ENCODE data around the gene ATP6V0B. TPM values are rescaled to one million over a fixed set of nuclear protein-coding genes. Genes with fewer than 3 reads are reported as not detected.

ATP6V0B gene
- total RNA-seq, 2 experiments from 2014 or later = 42.9 to 47.0 TPM

DNA sequence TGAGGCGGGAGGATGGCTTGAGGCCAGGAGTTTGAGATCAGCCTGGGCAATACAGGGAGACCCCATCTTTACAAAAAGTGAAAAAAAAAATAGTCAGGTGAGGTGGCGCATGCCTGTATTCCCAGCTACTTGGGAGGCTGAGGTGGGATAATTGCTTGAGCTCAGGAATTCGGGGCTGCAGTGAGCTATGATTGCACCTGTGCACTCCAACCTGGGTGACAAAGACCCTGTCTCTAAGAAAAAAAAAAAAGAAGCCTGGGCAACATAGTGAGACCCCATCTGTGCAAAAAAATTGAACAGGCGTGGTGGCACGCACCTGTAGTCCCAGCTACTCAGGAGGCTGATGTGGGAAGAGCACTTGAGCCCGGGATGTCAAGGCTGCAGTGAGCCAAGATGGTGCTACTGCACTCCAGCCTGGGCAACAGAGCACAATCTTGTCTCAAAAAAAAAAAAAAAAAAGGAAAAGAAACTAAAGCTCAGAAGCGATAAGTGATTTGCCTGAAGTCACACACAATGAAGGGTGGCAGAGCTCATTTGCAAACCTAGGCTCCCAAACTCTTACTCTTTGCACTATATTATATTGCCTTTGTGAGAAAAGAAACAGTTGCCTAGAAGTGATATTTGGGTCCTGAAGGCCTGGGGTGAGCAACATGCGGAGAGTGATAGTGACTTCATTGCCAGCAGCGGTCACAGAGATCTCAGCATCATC is 18.6 kb downstream of the ATP6V0B start:
- Mint-ChIP-seq H3K27ac (no peak overlapping the region), H3K4me1 (ENCODE audit: low read depth) (peaks cover 16% of the 10 kb centered on the region), H3K27me3 (no peaks in the 10 kb centered on the region), H3K36me3 (ENCODE audit: low read depth) (no peaks in the 10 kb centered on the region), H3K4me3 (peak overlapping the region; percentile 20), H3K9me3 (no peaks in the 10 kb centered on the region)
- H3K36me3 ChIP-seq (ENCODE audit: insufficient read depth, low read length) = no peaks in the 10 kb centered on the region
- TF ChIP-seq, protein P1, sequence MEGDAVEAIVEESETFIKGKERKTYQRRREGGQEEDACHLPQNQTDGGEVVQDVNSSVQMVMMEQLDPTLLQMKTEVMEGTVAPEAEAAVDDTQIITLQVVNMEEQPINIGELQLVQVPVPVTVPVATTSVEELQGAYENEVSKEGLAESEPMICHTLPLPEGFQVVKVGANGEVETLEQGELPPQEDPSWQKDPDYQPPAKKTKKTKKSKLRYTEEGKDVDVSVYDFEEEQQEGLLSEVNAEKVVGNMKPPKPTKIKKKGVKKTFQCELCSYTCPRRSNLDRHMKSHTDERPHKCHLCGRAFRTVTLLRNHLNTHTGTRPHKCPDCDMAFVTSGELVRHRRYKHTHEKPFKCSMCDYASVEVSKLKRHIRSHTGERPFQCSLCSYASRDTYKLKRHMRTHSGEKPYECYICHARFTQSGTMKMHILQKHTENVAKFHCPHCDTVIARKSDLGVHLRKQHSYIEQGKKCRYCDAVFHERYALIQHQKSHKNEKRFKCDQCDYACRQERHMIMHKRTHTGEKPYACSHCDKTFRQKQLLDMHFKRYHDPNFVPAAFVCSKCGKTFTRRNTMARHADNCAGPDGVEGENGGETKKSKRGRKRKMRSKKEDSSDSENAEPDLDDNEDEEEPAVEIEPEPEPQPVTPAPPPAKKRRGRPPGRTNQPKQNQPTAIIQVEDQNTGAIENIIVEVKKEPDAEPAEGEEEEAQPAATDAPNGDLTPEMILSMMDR (IDR thresholded peaks at IDR 0.05) = no peak
- intact Hi-C loops (cut with DNase I, micrococcal nuclease) = loop anchor here in 1 of 2 experiments (5.0 kb wide), 1 partner anchor 39 kb away; the partner anchor contains the start of gene SLC6A9
- peaks cover 19% of the 10 kb centered on the region for H3K4me1 ChIP-seq (ENCODE audit: insufficient read depth, low read length)
- DNase-seq (no peak), ATAC-seq (ENCODE audit: poor library complexity) (no peak)
- POLR2A ChIA-PET = no interaction called here
- no peak overlapping the region for H3K4me3 ChIP-seq (ENCODE audit: low read length)
- H3K27ac ChIP-seq (ENCODE audit: low read depth in 1 of 2, low read length in 2 of 2) = no peak overlapping the region
- H3K9me3 ChIP-seq (ENCODE audit: control insufficient read depth in 1 of 2, insufficient read depth in 1 of 2, low read length in 2 of 2) = no peaks in the 10 kb centered on the region
- H3K27me3 ChIP-seq (ENCODE audit: control insufficient read depth in 1 of 2, insufficient read depth in 2 of 2, low read length in 2 of 2) = no peaks in the 10 kb centered on the region
- CTCF ChIA-PET = interaction anchor here (1.3 kb wide), 1 partner anchor 43 kb away, joined by 5 read pairs; no protein-coding TSS in a partner anchor

- intact Hi-C loops (cut with DNase I, micrococcal nuclease) = loop anchor here in 1 of 2 experiments (5.0 kb wide), 1 partner anchor 38 kb away; the partner anchor contains the start of gene SLC6A9
These were observed 19.3 kb downstream of the ATP6V0B start for GRCh38 chr1:43994071-43994470.

DNA sequence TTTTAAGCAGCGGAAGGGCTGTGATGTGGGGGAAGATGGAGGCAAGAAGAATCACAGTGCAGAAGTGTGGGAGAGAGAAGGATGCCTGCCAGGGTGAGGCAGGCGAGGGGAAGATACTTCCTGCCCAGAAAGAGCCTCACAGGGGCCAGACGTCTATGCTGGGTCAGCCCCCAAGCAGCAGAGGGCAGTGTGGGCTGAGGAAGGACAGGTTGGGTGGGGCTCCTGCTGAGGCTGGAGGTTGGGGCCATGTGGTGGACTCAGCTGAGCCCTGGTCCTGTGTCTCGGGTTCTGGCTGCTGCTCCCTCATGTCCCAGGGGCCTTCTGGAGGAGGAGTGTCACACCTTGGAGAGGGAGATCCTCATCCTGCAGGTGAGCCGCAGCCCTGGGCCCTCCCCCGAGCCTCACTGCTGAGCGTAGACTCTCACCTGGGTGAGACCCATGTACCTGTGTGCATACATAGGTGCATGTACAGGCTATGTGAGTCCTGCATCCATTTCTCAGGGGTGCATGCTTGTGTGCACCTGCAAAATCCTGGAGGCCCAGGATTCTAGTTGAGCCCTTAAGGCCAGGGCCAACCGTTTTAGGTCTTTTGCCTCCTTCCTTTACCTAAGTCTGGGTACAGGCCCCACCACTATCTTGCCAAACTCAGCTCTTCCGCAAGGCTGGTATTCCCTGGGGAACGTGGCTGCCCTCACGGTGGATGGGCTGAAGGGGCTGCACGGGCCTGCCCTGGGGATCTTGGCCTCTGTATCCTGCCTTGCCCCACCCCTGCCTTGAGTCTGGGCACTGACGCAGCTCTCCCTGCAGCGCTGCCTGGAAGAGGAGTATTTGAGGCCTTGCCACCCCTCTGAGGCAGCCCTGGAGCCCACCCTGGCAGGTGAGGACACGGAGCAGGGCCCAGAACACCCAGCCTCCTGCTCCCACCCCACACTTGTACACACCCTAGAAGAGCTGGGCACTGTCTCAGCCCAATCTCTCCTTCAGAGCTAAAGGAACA is 20.3 kb downstream of the ATP6V0B start:
- ChIA-PET POLR2A (no interaction called here), CTCF (no interaction called here)
- peaks cover 19% of the 10 kb centered on the region for H3K4me1 ChIP-seq (ENCODE audit: insufficient read depth, low read length)
- ATAC-seq (ENCODE audit: poor library complexity) (no peak), DNase-seq (no peak)
- H3K27ac Mint-ChIP-seq = no peak overlapping the region
- no peak overlapping the region for H3K4me3 ChIP-seq (ENCODE audit: low read length)
- no peaks in the 10 kb centered on the region for H3K9me3 Mint-ChIP-seq
- peaks cover 16% of the 10 kb centered on the region for H3K4me1 Mint-ChIP-seq (ENCODE audit: low read depth)
- TF ChIP-seq, protein P1 (IDR thresholded peaks at IDR 0.05) = no peak
- H3K27ac ChIP-seq (ENCODE audit: low read depth in 1 of 2, low read length in 2 of 2) = no peak overlapping the region
- intact Hi-C loops (cut with DNase I, micrococcal nuclease) = loop anchor here in 1 of 2 experiments (5.0 kb wide), 1 partner anchor 37 kb away; the partner anchor contains the start of gene SLC6A9
- no peaks in the 10 kb centered on the region for H3K27me3 ChIP-seq (ENCODE audit: control insufficient read depth in 1 of 2, insufficient read depth in 2 of 2, low read length in 2 of 2)
- no peak overlapping the region for H3K4me3 Mint-ChIP-seq
- no peaks in the 10 kb centered on the region for H3K27me3 Mint-ChIP-seq
- H3K9me3 ChIP-seq (ENCODE audit: control insufficient read depth in 1 of 2, insufficient read depth in 1 of 2, low read length in 2 of 2) = no peaks in the 10 kb centered on the region
- no peaks in the 10 kb centered on the region for H3K36me3 Mint-ChIP-seq (ENCODE audit: low read depth)
- H3K36me3 ChIP-seq (ENCODE audit: insufficient read depth, low read length) = no peaks in the 10 kb centered on the region

More at GRCh38 chr1:43994071-43994470, 19.3 kb downstream of the ATP6V0B start:
- Mint-ChIP-seq H3K36me3 (ENCODE audit: low read depth) (no peaks in the 10 kb centered on the region), H3K9me3 (no peaks in the 10 kb centered on the region), H3K4me3 (no peak overlapping the region), H3K27me3 (no peaks in the 10 kb centered on the region), H3K27ac (no peak overlapping the region), H3K4me1 (ENCODE audit: low read depth) (peaks cover 16% of the 10 kb centered on the region)
- no peaks in the 10 kb centered on the region for H3K36me3 ChIP-seq (ENCODE audit: insufficient read depth, low read length)
- DNase-seq = no peak
- ATAC-seq (ENCODE audit: poor library complexity) = no peak
- no peak overlapping the region for H3K4me3 ChIP-seq (ENCODE audit: low read length)
- H3K9me3 ChIP-seq (ENCODE audit: control insufficient read depth in 1 of 2, insufficient read depth in 1 of 2, low read length in 2 of 2) = no peaks in the 10 kb centered on the region
- no peak overlapping the region for H3K27ac ChIP-seq (ENCODE audit: low read depth in 1 of 2, low read length in 2 of 2)
- CTCF ChIA-PET = no interaction called here
- POLR2A ChIA-PET = no interaction called here
- H3K4me1 ChIP-seq (ENCODE audit: insufficient read depth, low read length) = peaks cover 19% of the 10 kb centered on the region
- TF ChIP-seq, protein P1 (IDR thresholded peaks at IDR 0.05) = no peak
- no peaks in the 10 kb centered on the region for H3K27me3 ChIP-seq (ENCODE audit: control insufficient read depth in 1 of 2, insufficient read depth in 2 of 2, low read length in 2 of 2)
